OCI-LY1 (cell line): ENCODE data around the gene GALNT17.

Experiments used
- H2AFZ ChIP-seq: fragments of 200-600 bp; sonication (generic), shearing (Covaris generic); 2 replicates; pipeline ENCODE4 v1.6.0; 2014; ENCODE audit warnings: antibody characterized with exemption, mild to moderate bottlenecking, low read length
- H3F3A ChIP-seq: fragments of 200-600 bp; sonication (generic), shearing (Covaris generic); 2 replicates; pipeline ENCODE4 v1.6.0; 2014; ENCODE audit warnings: mild to moderate bottlenecking, antibody characterized with exemption, low read length, moderate library complexity; ENCODE audit not compliant: insufficient read depth
- H3K27ac ChIP-seq: fragments of 200-600 bp; sonication (generic); 2 replicates; pipeline ENCODE4 v1.5.1; 2014; ENCODE audit warnings: low read length, mixed run types, mild to moderate bottlenecking, low read depth; ENCODE audit not compliant: poor library complexity, severe bottlenecking
- H3K27me3 ChIP-seq: fragments of 200-600 bp; sonication (generic); 2 replicates; pipeline ENCODE4 v1.6.0; 2014; ENCODE audit warnings: antibody characterized with exemption, mild to moderate bottlenecking, low read length, moderate library complexity; ENCODE audit not compliant: insufficient read depth
- H3K36me3 ChIP-seq: fragments of 200-600 bp; sonication (generic); 2 replicates; pipeline ENCODE4 v1.6.1; 2014; ENCODE audit warnings: mild to moderate bottlenecking, antibody characterized with exemption, low read length, moderate library complexity, mixed read lengths; ENCODE audit not compliant: insufficient read depth
- H3K4me1 ChIP-seq: fragments of 200-600 bp; sonication (generic); 2 replicates; pipeline ENCODE4 v1.5.1; 2014; ENCODE audit warnings: mild to moderate bottlenecking, low read length, moderate library complexity; ENCODE audit not compliant: insufficient read depth, severe bottlenecking
- H3K4me2 ChIP-seq: fragments of 200-600 bp; sonication (generic), shearing (Covaris generic); 2 replicates; pipeline ENCODE4 v1.6.1; 2014; ENCODE audit warnings: low read length
- H3K4me3 ChIP-seq: fragments of 200-600 bp; sonication (generic); 2 replicates; pipeline ENCODE4 v1.5.1; 2014; ENCODE audit warnings: low read length, low read depth, mild to moderate bottlenecking, mixed read lengths; ENCODE audit not compliant: poor library complexity, severe bottlenecking
- H3K79me2 ChIP-seq: fragments of 200-600 bp; shearing (Covaris generic); 2 replicates; pipeline ENCODE4 v1.6.1; 2016; ENCODE audit warnings: mixed run types, low read length, mixed read lengths; ENCODE audit not compliant: insufficient read depth
- H3K9ac ChIP-seq: fragments of 200-600 bp; sonication (generic), shearing (Covaris generic); 2 replicates; pipeline ENCODE4 v1.6.1; 2014; ENCODE audit warnings: mild to moderate bottlenecking, low read length, mixed read lengths
- H3K9me2 ChIP-seq: fragments of 200-600 bp; sonication (generic), shearing (Covaris generic); 2 replicates; pipeline ENCODE4 v1.6.1; 2014; ENCODE audit warnings: low read depth, mild to moderate bottlenecking, low read length, mixed read lengths
- H3K9me3 ChIP-seq: fragments of 200-600 bp; shearing (Covaris generic); 2 replicates; pipeline ENCODE4 v1.6.1; 2014; ENCODE audit warnings: low read length, mixed read lengths
- H4K20me1 ChIP-seq: fragments of 200-600 bp; sonication (generic), shearing (Covaris generic); 2 replicates; pipeline ENCODE4 v1.6.0; 2016; ENCODE audit warnings: mild to moderate bottlenecking, low read length; ENCODE audit not compliant: insufficient read depth
- CTCF ChIP-seq: fragments of 200-600 bp; sonication (generic), shearing (Covaris generic); IDR thresholded peaks from 2 replicates; pipeline ENCODE4 v1.5.1; 2017; ENCODE audit warnings: mild to moderate bottlenecking, antibody characterized with exemption, low read length, moderate library complexity, mixed read lengths
- EZH2 ChIP-seq: fragments of 200-600 bp; sonication (generic), shearing (Covaris generic); IDR thresholded peaks from 2 replicates; pipeline ENCODE4 v1.8.0; 2017; ENCODE audit warnings: borderline replicate concordance, mixed run types, mild to moderate bottlenecking, antibody characterized with exemption, low read length, moderate library complexity, mixed read lengths

GALNT17 gene

GRCh38 chr7:71361451-71362032 lies 229.6 kb downstream of the GALNT17 start:
- Histone ChIP-seq H3K9me3 (no peaks in the 10 kb centered on the region), H3K79me2 (no peaks in the 10 kb centered on the region)
- TF ChIP-seq CTCF (no peak), EZH2 (no peak)

GRCh38 chr7:71362240-71362639 lies 230.3 kb downstream of the GALNT17 start:
- no peaks in the 10 kb centered on the region for H3K9me3 ChIP-seq
- 0 out of 2 replicates have a peak, but pooled peaks cover 5% of the 10 kb centered on the region for H3K27me3 ChIP-seq
- H3K27ac ChIP-seq, result no peak overlapping the region
- no peaks in the 10 kb centered on the region for H3F3A ChIP-seq
- H3K36me3 ChIP-seq, result no peaks in the 10 kb centered on the region
- H3K9me2 ChIP-seq, result no peaks in the 10 kb centered on the region
- TF ChIP-seq EZH2 (no peak), CTCF (no peak)
- H4K20me1 ChIP-seq, result no peaks in the 10 kb centered on the region
- no peaks in the 10 kb centered on the region for H3K4me1 ChIP-seq
- no peaks in the 10 kb centered on the region for H3K79me2 ChIP-seq
- H3K4me2 ChIP-seq, result no peak overlapping the region
- H2AFZ ChIP-seq, result no peak overlapping the region
- no peak overlapping the region for H3K4me3 ChIP-seq
- H3K9ac ChIP-seq, result no peak overlapping the region

More at GRCh38 chr7:71361451-71362032, 229.6 kb downstream of the GALNT17 start:
- no peaks in the 10 kb centered on the region for H4K20me1 ChIP-seq
- H3K36me3 ChIP-seq, result no peaks in the 10 kb centered on the region
- H3F3A ChIP-seq, result no peaks in the 10 kb centered on the region
- no peaks in the 10 kb centered on the region for H3K9me2 ChIP-seq
- H2AFZ ChIP-seq, result no peak overlapping the region
- H3K4me1 ChIP-seq, result no peaks in the 10 kb centered on the region
- H3K4me3 ChIP-seq, result no peak overlapping the region
- H3K4me2 ChIP-seq, result no peak overlapping the region
- H3K9ac ChIP-seq, result no peak overlapping the region
- 0 out of 2 replicates have a peak, but pooled peaks cover 5% of the 10 kb centered on the region for H3K27me3 ChIP-seq
- H3K27ac ChIP-seq, result no peak overlapping the region

- Histone ChIP-seq H3K4me3 (no peak overlapping the region), H3K79me2 (no peaks in the 10 kb centered on the region), H2AFZ (no peak overlapping the region), H4K20me1 (no peaks in the 10 kb centered on the region), H3F3A (no peaks in the 10 kb centered on the region), H3K9me3 (no peaks in the 10 kb centered on the region), H3K9ac (no peak overlapping the region), H3K9me2 (no peaks in the 10 kb centered on the region), H3K4me1 (no peaks in the 10 kb centered on the region), H3K4me2 (no peak overlapping the region), H3K27ac (no peak overlapping the region), H3K36me3 (no peaks in the 10 kb centered on the region), H3K27me3 (0 out of 2 replicates have a peak, but pooled peaks cover 5% of the 10 kb centered on the region)
- TF ChIP-seq CTCF, result no peak
- no peak for TF ChIP-seq EZH2
Observed at GRCh38 chr7:71363223-71363622, 231.3 kb downstream of the GALNT17 start.
